Measurements from ENCODE around the gene SPATA7.
"Not testable (repeated sequence)": the region's sequence is repeated elsewhere in the genome, so short reads cannot be mapped to it uniquely, and the experiment has no call there.

SPATA7 gene

GRCh38 chr14:88380405-88380804 is 5.1 kb upstream of the SPATA7 start:
- TF ChIP-seq ZFX (IDR thresholded peaks at IDR 0.05; ENCODE audit: borderline replicate concordance) = no peak
- TF ChIP-seq, protein P1, sequence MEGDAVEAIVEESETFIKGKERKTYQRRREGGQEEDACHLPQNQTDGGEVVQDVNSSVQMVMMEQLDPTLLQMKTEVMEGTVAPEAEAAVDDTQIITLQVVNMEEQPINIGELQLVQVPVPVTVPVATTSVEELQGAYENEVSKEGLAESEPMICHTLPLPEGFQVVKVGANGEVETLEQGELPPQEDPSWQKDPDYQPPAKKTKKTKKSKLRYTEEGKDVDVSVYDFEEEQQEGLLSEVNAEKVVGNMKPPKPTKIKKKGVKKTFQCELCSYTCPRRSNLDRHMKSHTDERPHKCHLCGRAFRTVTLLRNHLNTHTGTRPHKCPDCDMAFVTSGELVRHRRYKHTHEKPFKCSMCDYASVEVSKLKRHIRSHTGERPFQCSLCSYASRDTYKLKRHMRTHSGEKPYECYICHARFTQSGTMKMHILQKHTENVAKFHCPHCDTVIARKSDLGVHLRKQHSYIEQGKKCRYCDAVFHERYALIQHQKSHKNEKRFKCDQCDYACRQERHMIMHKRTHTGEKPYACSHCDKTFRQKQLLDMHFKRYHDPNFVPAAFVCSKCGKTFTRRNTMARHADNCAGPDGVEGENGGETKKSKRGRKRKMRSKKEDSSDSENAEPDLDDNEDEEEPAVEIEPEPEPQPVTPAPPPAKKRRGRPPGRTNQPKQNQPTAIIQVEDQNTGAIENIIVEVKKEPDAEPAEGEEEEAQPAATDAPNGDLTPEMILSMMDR (IDR thresholded peaks at IDR 0.05) = peak; percentile 39
- H3K27ac ChIP-seq = no peak overlapping the region

GRCh38 chr14:88381634-88382033 is 3.8 kb upstream of the SPATA7 start:
- not testable (repeated sequence) for H3K27ac ChIP-seq

DNA sequence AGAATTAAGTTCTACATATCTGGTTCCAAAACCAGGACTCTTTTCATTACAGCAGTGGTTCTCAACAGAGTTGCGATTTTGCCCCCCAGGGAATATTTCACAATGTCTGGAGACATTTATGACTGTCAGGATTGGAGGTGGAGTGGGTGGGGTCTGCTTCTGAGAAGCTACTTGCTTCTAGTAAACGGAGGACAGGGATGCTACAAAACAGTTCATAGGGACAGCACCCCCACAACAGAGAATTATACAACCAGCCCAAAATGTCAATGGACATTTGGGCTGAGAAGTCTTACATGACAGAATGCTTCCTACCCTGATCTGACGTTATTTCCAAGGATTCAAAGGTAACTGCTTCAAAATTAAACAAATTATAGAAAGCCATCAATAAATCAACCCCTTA is 739 bp upstream of the SPATA7 start:
- H3K27ac ChIP-seq = no peak overlapping the region
- TF ChIP-seq, protein P1 (IDR thresholded peaks at IDR 0.05) = no peak
- TF ChIP-seq ZFX (IDR thresholded peaks at IDR 0.05; ENCODE audit: borderline replicate concordance) = no peak

GRCh38 chr14:88386256-88386794 is 868 bp downstream of the SPATA7 start:
- no peak overlapping the region for H3K27ac ChIP-seq

GRCh38 chr14:88388741-88389282 is 3.4 kb downstream of the SPATA7 start:
- H3K27ac ChIP-seq = no peak overlapping the region
- TF ChIP-seq, protein P1 (IDR thresholded peaks at IDR 0.05) = no peak
- no peak for TF ChIP-seq ZFX (IDR thresholded peaks at IDR 0.05; ENCODE audit: borderline replicate concordance)

More at GRCh38 chr14:88386256-88386794, 868 bp downstream of the SPATA7 start:
- no peak for TF ChIP-seq ZFX (IDR thresholded peaks at IDR 0.05; ENCODE audit: borderline replicate concordance)
- TF ChIP-seq, protein P1 (IDR thresholded peaks at IDR 0.05) = no peak

GRCh38 chr14:88392609-88393008 is 7.2 kb downstream of the SPATA7 start:
- no peak overlapping the region for H3K27ac ChIP-seq
- no peak for TF ChIP-seq ZFX (IDR thresholded peaks at IDR 0.05; ENCODE audit: borderline replicate concordance)
- TF ChIP-seq, protein P1 (IDR thresholded peaks at IDR 0.05) = no peak

GRCh38 chr14:88411039-88411438 is 25.6 kb downstream of the SPATA7 start:
- TF ChIP-seq ZFX (IDR thresholded peaks at IDR 0.05; ENCODE audit: borderline replicate concordance) = no peak
- TF ChIP-seq, protein P1 (IDR thresholded peaks at IDR 0.05) = no peak
- no peak overlapping the region for H3K27ac ChIP-seq

DNA sequence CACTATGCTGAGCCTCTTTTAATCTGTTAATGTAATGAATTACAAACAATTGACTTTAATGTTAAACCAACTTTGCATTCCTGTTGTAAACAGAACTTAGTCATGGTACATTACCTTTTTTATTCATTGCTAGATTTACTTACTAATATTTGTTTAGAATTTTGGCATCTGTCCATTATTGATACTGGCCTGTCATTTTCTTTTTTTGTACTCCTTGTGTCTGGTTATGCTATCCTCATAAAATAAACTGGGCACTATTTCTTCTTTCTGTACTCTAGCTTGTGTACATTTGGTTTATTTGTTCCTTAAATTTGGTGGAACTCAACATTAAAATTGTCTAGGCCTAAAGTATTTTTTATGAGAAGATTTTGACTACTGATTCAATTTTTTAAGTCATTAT is 32.1 kb downstream of the SPATA7 start:
- H3K27ac ChIP-seq = 0 out of 2 replicates have a peak overlapping the region, but pooled peaks have one; percentile 12
- TF ChIP-seq, protein P1 (IDR thresholded peaks at IDR 0.05) = no peak
